ENCODE measurements around the gene THPO.

Gene THPO
- total RNA-seq: 0 reads per million in 3 donors

DNA sequence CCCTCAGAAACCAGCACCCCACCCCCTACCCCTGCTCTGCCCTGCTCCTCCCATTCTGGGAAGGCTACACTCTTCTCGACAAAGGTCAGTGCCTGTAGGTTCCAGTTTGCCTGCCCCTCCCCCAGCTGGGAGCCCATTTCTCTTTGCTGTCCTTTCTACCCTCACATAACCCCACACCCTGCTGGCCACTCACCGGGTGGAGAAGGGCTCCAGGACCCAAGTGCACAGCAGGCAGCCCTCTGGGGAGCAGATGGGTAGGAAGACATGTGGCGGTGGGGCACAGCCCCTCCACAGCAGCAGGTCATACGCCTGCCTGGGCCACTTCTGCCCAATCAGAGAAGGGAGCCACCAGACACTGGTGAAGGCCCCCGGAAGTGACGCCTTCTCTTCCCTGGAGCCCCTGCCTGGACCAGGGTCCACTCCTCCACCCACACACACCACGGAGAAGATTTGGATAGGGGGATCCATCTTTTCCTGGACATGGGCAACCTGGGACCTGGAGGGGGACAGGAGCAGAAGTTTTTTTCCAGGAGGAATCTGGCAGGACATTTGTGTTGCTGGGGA lies at the start of gene THPO:
Gene THPO, minus strand, starts transcription at position 326 of the 564 bp plus-strand sequence. CDS start 1,948 bp downstream, outside the sequence.
- Histone ChIP-seq H3K9me3 (ENCODE audit: control insufficient read depth, low read length) (no peaks in the 10 kb centered on the region), H3K4me3 (ENCODE audit: insufficient read depth, low read depth, low read length, poor library complexity, severe bottlenecking) (no peak within 1 kb of the TSS), H3K27me3 (replicated peaks; ENCODE audit: control insufficient read depth, insufficient read depth, low read length, poor library complexity, severe bottlenecking) (peaks cover 27% of the 10 kb centered on the region), H3K4me1 (ENCODE audit: control insufficient read depth, insufficient read depth, low read length, poor library complexity, severe bottlenecking) (peaks cover 14% of the 10 kb centered on the region), H3K27ac (ENCODE audit: insufficient read depth, low read length, poor library complexity, severe bottlenecking) (no peak within 1 kb of the TSS), H3K36me3 (ENCODE audit: control insufficient read depth, insufficient read depth, low read length) (no peaks in the 10 kb centered on the region)
- DNase-seq: no peak

DNA sequence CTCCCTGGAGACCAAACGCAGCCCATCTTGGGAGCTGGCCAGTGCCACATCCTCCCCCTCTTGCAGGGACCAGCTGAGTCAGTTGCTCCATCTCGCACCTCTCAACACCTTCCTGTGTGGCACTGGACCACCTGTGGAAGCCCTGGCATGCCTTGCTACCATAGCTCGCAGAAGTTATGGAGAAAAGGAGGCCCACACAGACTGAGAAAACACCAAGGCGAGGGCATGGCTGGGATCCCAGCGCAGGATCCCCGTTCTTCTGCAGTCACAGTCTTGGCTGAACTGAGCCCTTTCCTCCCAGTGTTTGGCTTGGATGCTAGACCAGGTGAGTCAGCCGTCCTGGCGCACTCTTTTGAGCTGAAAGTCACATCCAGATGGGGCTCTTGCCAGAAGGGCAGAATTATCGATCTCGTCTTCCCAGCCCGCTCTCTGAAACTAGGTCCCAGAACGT lies 48.7 kb upstream of the THPO start:
- Histone ChIP-seq H3K27me3 (replicated peaks; ENCODE audit: control insufficient read depth, insufficient read depth, low read length, poor library complexity, severe bottlenecking) (no peaks in the 10 kb centered on the region), H3K4me3 (ENCODE audit: insufficient read depth, low read depth, low read length, poor library complexity, severe bottlenecking) (no peak overlapping the region), H3K4me1 (ENCODE audit: control insufficient read depth, insufficient read depth, low read length, poor library complexity, severe bottlenecking) (no peaks in the 10 kb centered on the region), H3K36me3 (ENCODE audit: control insufficient read depth, insufficient read depth, low read length) (no peaks in the 10 kb centered on the region), H3K9me3 (ENCODE audit: control insufficient read depth, low read length) (no peaks in the 10 kb centered on the region), H3K27ac (ENCODE audit: insufficient read depth, low read length, poor library complexity, severe bottlenecking) (no peak overlapping the region)
- no peak for DNase-seq

DNA sequence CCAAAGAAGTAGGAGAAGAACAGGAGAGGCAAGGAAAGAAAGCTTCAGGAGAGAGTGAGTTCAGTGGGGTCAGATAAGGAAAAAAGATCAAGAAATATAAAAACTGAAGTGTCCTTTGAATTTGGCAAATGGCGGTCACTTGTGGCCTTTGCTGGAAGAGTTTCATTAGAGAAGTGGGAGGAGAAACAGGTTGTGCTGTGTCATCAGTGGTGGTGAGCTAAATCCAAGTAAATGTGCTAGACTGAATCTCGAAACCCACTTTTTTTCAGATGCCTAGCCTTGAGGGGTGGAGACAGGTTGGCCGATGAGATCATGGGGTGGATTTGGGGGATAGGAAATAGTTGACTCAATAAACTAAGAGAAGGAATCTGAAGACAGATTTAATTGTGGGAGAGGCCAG lies 45.6 kb upstream of the THPO start:
- H3K4me1 ChIP-seq (ENCODE audit: control insufficient read depth, insufficient read depth, low read length, poor library complexity, severe bottlenecking): no peaks in the 10 kb centered on the region
- H3K9me3 ChIP-seq (ENCODE audit: control insufficient read depth, low read length): no peaks in the 10 kb centered on the region
- H3K27me3 ChIP-seq (replicated peaks; ENCODE audit: control insufficient read depth, insufficient read depth, low read length, poor library complexity, severe bottlenecking): no peaks in the 10 kb centered on the region
- H3K4me3 ChIP-seq (ENCODE audit: insufficient read depth, low read depth, low read length, poor library complexity, severe bottlenecking): no peak overlapping the region
- H3K36me3 ChIP-seq (ENCODE audit: control insufficient read depth, insufficient read depth, low read length): no peaks in the 10 kb centered on the region
- no peak overlapping the region for H3K27ac ChIP-seq (ENCODE audit: insufficient read depth, low read length, poor library complexity, severe bottlenecking)
- no peak for DNase-seq

DNA sequence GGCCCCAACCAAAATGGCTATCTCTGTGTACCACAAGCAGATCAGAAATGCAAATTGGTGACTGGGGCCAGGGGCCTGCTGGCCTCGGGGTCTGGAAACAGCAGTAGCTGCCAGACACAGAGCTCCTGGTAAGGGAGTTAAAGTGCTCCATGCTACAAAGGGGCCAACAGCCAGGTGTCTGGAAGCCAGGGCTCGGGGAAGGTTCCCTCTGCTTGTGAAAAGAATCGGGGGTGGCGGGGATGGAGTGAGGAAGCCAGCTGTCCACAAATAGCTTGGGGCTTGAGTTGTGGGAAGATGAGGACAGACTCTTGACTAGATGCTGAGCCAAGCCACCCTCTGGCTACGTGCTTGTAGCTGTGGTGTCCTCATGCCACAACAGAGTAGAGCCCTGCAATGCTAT lies 41.2 kb upstream of the THPO start:
- Histone ChIP-seq H3K9me3 (ENCODE audit: control insufficient read depth, low read length) (no peaks in the 10 kb centered on the region), H3K27me3 (replicated peaks; ENCODE audit: control insufficient read depth, insufficient read depth, low read length, poor library complexity, severe bottlenecking) (no peaks in the 10 kb centered on the region), H3K27ac (ENCODE audit: insufficient read depth, low read length, poor library complexity, severe bottlenecking) (no peak overlapping the region)

DNA sequence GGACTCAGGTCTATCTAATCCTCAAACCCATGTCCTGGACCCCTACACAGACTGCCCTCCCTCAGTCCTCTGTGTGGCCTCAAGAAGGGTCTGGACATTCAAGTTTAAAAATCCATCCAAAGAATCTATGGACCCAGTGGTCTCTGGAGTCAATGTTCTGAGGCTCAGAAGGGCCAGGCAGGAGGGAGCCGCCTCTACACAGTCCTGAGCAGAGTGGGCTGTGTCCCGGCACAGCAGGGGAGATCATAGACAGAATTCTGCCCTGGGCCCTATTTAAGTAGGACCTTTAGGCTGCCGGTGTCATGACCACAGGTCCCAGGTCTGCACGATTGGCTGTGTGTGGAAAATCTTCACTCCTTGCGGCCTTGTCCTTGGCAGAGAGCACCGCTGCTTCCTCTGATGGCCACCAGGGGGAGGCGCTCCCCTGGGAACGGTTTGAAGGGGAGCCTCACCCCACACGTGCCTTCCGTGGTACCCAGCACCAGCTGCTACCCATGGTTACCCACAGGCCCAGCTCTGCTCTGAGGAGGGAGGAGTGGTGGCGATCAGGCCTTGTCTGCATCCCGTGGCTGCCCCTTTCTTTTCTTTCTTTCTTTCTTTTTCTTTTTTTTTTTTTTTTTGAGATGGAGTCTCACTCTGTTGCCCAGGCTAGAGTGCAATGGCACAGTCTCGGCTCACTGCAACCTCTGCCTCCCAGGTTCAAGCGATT lies 39.8 kb upstream of the THPO start:
- Histone ChIP-seq H3K4me3 (ENCODE audit: insufficient read depth, low read depth, low read length, poor library complexity, severe bottlenecking) (no peak overlapping the region), H3K27me3 (replicated peaks; ENCODE audit: control insufficient read depth, insufficient read depth, low read length, poor library complexity, severe bottlenecking) (no peaks in the 10 kb centered on the region), H3K4me1 (ENCODE audit: control insufficient read depth, insufficient read depth, low read length, poor library complexity, severe bottlenecking) (no peaks in the 10 kb centered on the region), H3K36me3 (ENCODE audit: control insufficient read depth, insufficient read depth, low read length) (no peaks in the 10 kb centered on the region), H3K27ac (ENCODE audit: insufficient read depth, low read length, poor library complexity, severe bottlenecking) (no peak overlapping the region), H3K9me3 (ENCODE audit: control insufficient read depth, low read length) (no peaks in the 10 kb centered on the region)
- DNase-seq: peak; percentile 10 to 36 (median 31)

More for the DNA sequence above, 41.2 kb upstream of the THPO start:
- Histone ChIP-seq H3K4me3 (ENCODE audit: insufficient read depth, low read depth, low read length, poor library complexity, severe bottlenecking) (no peak overlapping the region), H3K36me3 (ENCODE audit: control insufficient read depth, insufficient read depth, low read length) (no peaks in the 10 kb centered on the region), H3K4me1 (ENCODE audit: control insufficient read depth, insufficient read depth, low read length, poor library complexity, severe bottlenecking) (no peaks in the 10 kb centered on the region)
- no peak for DNase-seq

DNA sequence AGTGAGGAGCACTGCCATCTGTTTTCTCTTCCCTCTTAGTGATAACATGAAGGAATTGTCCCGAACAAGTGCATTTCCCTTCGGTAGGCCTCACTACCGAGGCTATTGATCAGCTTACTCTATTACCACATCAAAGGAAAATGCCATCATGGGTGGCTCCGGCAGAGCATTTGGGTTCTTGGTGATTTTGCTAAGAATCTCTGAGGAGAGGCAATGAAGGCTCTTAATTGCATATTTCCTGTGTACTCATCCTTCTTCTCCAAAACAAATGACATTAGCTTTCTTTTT lies 37.1 kb upstream of the THPO start:
- Histone ChIP-seq H3K4me1 (ENCODE audit: control insufficient read depth, insufficient read depth, low read length, poor library complexity, severe bottlenecking) (no peaks in the 10 kb centered on the region), H3K9me3 (ENCODE audit: control insufficient read depth, low read length) (no peaks in the 10 kb centered on the region), H3K4me3 (ENCODE audit: insufficient read depth, low read depth, low read length, poor library complexity, severe bottlenecking) (no peak overlapping the region), H3K27ac (ENCODE audit: insufficient read depth, low read length, poor library complexity, severe bottlenecking) (no peak overlapping the region), H3K27me3 (replicated peaks; ENCODE audit: control insufficient read depth, insufficient read depth, low read length, poor library complexity, severe bottlenecking) (no peaks in the 10 kb centered on the region), H3K36me3 (ENCODE audit: control insufficient read depth, insufficient read depth, low read length) (no peaks in the 10 kb centered on the region)
- no peak for DNase-seq

DNA sequence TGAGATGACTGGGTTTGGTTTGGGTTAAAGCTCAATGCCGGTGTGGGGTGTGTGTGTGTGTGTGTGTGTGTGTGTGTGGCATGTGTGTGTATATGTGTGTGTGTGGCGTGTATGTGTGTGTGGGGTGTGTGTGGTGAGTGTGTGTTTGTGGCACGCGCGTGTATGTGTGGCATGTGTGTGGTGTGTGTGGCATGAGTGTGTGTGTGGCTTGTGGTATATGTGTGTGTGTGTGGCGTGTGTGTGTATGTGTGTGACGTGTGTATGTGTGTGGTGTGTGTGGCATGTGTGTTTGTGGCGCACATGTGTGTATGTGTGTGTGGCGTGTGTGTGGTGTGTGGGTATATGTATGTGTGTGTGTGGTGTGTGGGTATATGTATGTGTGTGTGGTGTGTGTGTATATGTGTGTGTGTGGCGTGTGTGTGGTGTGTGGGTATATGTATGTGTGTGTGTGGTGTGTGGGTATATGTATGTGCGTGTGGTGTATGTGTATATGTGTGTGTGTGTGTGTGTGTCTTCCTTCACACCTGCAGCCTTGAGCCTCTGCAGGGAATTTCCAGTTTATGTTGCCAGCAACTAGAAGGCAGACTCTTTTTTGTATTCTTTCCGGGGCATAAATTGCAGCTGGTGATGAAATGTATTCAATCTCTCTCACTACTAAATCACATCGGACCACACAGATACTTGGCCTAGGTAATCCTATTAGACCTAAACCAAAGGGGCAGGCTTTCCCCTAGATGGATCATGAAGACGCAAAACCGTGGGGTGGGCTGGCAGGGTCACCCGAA lies 36.6 kb upstream of the THPO start:
- Histone ChIP-seq H3K4me1 (ENCODE audit: control insufficient read depth, insufficient read depth, low read length, poor library complexity, severe bottlenecking) (no peaks in the 10 kb centered on the region), H3K36me3 (ENCODE audit: control insufficient read depth, insufficient read depth, low read length) (no peaks in the 10 kb centered on the region), H3K27ac (ENCODE audit: insufficient read depth, low read length, poor library complexity, severe bottlenecking) (no peak overlapping the region), H3K9me3 (ENCODE audit: control insufficient read depth, low read length) (no peaks in the 10 kb centered on the region), H3K4me3 (ENCODE audit: insufficient read depth, low read depth, low read length, poor library complexity, severe bottlenecking) (no peak overlapping the region), H3K27me3 (replicated peaks; ENCODE audit: control insufficient read depth, insufficient read depth, low read length, poor library complexity, severe bottlenecking) (no peaks in the 10 kb centered on the region)
- no peak for DNase-seq

DNA sequence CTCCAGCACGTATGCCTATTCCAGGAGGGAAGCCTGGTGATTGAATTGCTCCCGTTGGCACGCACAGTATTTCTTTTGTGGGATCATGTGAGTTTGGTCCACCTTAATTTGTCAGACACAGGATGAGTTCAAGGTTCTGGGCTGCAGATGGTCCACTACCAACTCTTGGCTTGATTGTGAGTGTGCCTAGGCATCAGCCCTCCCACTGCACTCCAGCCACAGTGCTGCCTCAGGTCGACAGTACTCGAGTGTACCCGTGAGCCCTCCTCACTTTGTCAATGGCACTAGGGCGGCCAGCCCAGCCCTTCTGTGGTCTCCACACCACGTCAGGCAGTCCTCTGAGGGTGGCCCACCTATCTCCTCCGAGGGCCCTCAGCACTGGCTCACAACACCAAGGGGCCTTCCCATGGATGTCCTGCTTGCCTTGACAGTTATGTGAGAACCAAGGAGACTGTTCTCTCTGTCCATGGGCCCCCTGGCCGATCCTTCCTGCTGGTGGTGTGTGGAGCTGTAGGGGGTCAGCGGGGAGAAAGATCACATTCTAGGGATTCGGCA lies 32.0 kb upstream of the THPO start:
- Histone ChIP-seq H3K27ac (ENCODE audit: insufficient read depth, low read length, poor library complexity, severe bottlenecking) (no peak overlapping the region), H3K9me3 (ENCODE audit: control insufficient read depth, low read length) (no peaks in the 10 kb centered on the region), H3K36me3 (ENCODE audit: control insufficient read depth, insufficient read depth, low read length) (no peaks in the 10 kb centered on the region), H3K4me3 (ENCODE audit: insufficient read depth, low read depth, low read length, poor library complexity, severe bottlenecking) (no peak overlapping the region), H3K4me1 (ENCODE audit: control insufficient read depth, insufficient read depth, low read length, poor library complexity, severe bottlenecking) (no peaks in the 10 kb centered on the region), H3K27me3 (replicated peaks; ENCODE audit: control insufficient read depth, insufficient read depth, low read length, poor library complexity, severe bottlenecking) (no peaks in the 10 kb centered on the region)
- no peak for DNase-seq

DNA sequence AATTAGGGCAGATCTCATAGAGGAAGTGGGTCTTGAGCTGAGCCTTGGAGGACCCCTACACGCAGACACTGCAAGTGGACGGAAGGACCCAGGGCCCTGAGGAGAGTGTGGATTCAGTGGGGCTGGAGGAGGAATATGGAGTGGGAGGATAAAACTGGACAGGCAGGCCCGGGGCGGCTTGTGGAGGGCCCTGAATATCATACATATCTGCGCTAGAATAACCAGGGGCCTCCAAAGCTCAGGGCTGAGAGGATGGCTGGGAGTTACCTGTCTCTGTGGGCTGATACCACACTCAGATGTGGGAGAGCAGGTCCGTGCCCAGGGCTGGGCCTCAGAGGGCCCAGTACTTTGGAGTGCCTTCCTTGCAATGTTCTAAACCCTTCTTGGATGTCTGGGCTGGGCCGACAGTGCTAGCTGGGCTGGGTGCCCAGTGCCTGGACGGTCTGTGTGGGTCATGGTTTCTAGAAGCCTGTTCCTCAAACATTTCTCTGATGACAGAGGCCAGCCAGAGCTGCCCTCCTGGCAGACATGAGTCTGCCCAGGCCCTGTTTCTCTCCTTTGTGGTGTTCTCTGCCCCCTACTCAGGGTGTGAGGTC lies 31.4 kb upstream of the THPO start:
- Histone ChIP-seq H3K36me3 (ENCODE audit: control insufficient read depth, insufficient read depth, low read length) (no peaks in the 10 kb centered on the region), H3K27ac (ENCODE audit: insufficient read depth, low read length, poor library complexity, severe bottlenecking) (no peak overlapping the region), H3K4me3 (ENCODE audit: insufficient read depth, low read depth, low read length, poor library complexity, severe bottlenecking) (no peak overlapping the region), H3K27me3 (replicated peaks; ENCODE audit: control insufficient read depth, insufficient read depth, low read length, poor library complexity, severe bottlenecking) (no peaks in the 10 kb centered on the region), H3K4me1 (ENCODE audit: control insufficient read depth, insufficient read depth, low read length, poor library complexity, severe bottlenecking) (no peaks in the 10 kb centered on the region), H3K9me3 (ENCODE audit: control insufficient read depth, low read length) (no peaks in the 10 kb centered on the region)
- no peak for DNase-seq

Measured in effector memory CD4-positive, alpha-beta T cell (primary cell).